Lower leg skin (tissue), 4 donors: ENCODE data around the gene EPG5. TPM values are rescaled to one million over a fixed set of nuclear protein-coding genes. Genes with fewer than 3 reads are reported as not detected.

ENCODE experiments used
- DNase-seq, 2 donors: peaks; one replicate each; pipeline ENCODE4 v3.0.0-alpha.2; 2019; ENCODE audit warnings: low spot score in 2 of 2
- H3K4me3 ChIP-seq: fragments of 200-600 bp; sonication (generic); 2 replicates; pipeline ENCODE4 v1.5.1; 2017; ENCODE audit warnings: mild to moderate bottlenecking, low read depth; ENCODE audit not compliant: poor library complexity, severe bottlenecking
- CTCF ChIP-seq, 3 donors: fragments of 450-650 bp; IDR thresholded peaks; one replicate each; pipeline ENCODE4 v1.5.1; 2016; ENCODE audit warnings: antibody characterized with exemption in 3 of 3, mild to moderate bottlenecking in 3 of 3, moderate library complexity in 2 of 3
- POLR2A ChIP-seq, 2 donors: fragments of 450-650 bp; IDR thresholded peaks; one replicate each; pipeline ENCODE4 v1.6.1; 2016 to 2017; ENCODE audit warnings: antibody characterized with exemption in 2 of 2, mild to moderate bottlenecking in 1 of 2, moderate library complexity in 1 of 2
- WGBS, 2 donors: methylation state at CpG; one replicate each; pipeline ENCODE4 v1.1.5; 2018; 5-methylcytosine and 5-hydroxymethylcytosine counted together
- intact Hi-C: fragments of 100-400 bp; cut with DNase I; formaldehyde crosslinking; loops from one replicate; pipeline ENCODE4 v1.15.0; 2023; ENCODE audit warnings: low total_unique reads
- total RNA-seq, 4 donors: library from RNA; depleted of rRNA; stranded (reverse); fragments of >200 nt; gene quantifications; one replicate each; pipeline ENCODE4 v1.1.0, GENCODE V29; 2016

The EPG5 gene
- total RNA-seq, 4 donors from 2014 or later = 22.5 to 44.0 (median 39.8) TPM

- H3K4me3 ChIP-seq = no peak overlapping the region
- DNase-seq = no peak
- intact Hi-C loops = no loop called here
- TF ChIP-seq POLR2A (IDR thresholded peaks at IDR 0.05) (no peak), CTCF (IDR thresholded peaks at IDR 0.05) (no peak)
- WGBS, 2 donors = 33 to 43% methylated on average over 2 of the region's 2 CpGs
These were observed 160.9 kb downstream of the EPG5 start for GRCh38 chr18:45806226-45806625.

DNA sequence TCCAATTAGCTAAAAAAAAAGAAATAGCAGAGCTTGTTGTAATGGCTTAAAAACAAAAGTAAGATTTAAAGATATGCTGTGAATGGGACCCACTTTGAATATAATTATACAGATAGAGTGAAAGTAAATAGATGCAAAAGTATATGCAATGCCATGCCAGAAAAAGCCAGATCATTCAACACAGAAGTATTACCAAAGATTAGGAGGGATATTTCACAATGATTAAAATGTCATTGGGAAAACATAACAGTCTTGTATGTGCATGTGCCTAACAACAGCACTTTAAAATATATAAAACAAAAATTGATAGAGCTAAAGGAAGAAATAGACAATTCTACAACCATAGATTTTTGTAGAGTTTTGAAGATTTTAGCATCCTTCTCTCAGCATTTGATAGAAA lies 161.6 kb downstream of the EPG5 start:
- no peak for DNase-seq
- intact Hi-C loops = no loop called here
- no peak for TF ChIP-seq POLR2A (IDR thresholded peaks at IDR 0.05)
- TF ChIP-seq CTCF (IDR thresholded peaks at IDR 0.05) = no peak
- no peak overlapping the region for H3K4me3 ChIP-seq

DNA sequence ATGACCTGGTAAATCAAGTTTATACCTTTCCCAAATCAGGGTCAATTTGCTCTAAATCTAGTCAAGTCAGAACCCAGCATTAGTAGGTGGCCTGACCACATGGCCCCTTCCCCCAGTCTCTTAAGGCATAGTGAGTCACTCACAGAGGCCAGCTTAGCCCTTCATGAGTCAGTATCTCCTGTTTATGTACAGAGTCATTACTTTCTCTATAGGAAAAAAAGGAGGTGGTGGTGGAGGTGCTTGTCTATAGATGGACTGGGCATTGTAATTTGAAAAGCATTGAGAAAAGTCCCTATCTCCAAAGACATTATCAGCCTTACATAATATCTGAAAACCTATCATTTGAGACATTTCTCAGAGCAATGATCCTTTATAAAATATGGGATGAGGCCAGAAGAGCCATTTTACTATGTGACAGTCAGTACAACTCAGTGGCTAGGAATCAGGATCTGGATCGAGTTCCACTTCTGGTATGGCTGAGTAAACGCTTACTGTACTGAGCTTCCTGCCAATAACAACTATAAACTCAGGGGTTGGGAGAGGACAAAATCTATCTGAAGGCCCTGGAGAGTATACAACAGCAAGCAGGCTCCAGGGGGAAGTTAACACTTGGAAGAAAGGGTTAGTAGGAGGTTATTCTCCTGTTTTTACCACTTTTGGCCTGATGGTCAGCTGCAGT lies 164.2 kb downstream of the EPG5 start:
- WGBS, 2 donors = 44 to 70% methylated on average over 2 of the region's 2 CpGs
- TF ChIP-seq POLR2A (IDR thresholded peaks at IDR 0.05) = no peak
- TF ChIP-seq CTCF (IDR thresholded peaks at IDR 0.05) = no peak
- intact Hi-C loops = no loop called here
- H3K4me3 ChIP-seq = no peak overlapping the region
- DNase-seq = no peak

DNA sequence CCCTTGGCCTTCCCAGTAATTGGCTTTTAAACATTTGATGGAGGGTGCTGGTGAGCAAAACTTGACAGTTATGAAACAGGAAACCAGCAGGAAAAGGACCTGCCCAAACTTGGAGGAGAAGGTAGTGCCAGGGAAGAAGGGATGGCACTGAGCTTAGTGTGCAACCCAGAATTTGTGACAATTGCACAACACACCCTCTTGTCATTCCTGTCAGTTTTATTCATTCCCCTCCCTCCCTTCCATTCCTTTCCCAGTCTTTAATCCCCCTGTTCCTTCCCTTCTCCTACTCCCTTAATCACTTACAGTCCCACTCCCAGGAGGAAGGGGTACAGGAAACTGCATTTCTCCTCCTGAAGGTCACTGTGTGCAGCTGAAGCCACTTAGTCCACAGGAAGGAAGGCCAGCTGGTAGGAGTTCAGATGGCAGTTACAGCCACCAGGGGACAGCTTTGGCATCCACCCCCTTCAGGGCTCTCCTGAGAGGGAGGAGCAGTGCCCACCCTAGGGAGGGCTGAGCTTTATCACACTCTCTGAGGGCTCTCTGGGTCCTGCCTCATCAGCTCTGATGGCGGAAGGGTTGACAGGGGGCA lies 165.6 kb downstream of the EPG5 start:
- intact Hi-C loops = no loop called here
- TF ChIP-seq POLR2A (IDR thresholded peaks at IDR 0.05) (no peak), CTCF (IDR thresholded peaks at IDR 0.05) (no peak)
- H3K4me3 ChIP-seq = no peak overlapping the region
- DNase-seq = no peak
- WGBS, 2 donors = 71 to 100% methylated on average over 1 of the region's 1 CpG

Other genes with a start within 250 kb of the EPG5 start
- 10 to 100 TPM in 1 of 4 donors, 1 to 10 TPM in 2, under 1 TPM in 1; 0.59 to 15.7 (median 4.6) TPM for gene SLC14A1, start 243.1 kb downstream of the EPG5 start, total RNA-seq
- gene SIGLEC15, start 141.7 kb downstream of the EPG5 start, total RNA-seq = 1 to 10 TPM in 1 of 4 donors, under 1 TPM in 2, not detected in 1; 0.27 to 1.9 (median 0.38) TPM
- gene PSTPIP2, start 104.9 kb upstream of the EPG5 start, total RNA-seq = 10 to 100 TPM in 3 of 4 donors, 1 to 10 TPM in 1; 9.3 to 12.4 (median 11.1) TPM
- gene ATP5F1A, start 131.0 kb upstream of the EPG5 start, total RNA-seq = 100 to 1,000 TPM; 355 to 540 (median 419) TPM
- 10 to 100 TPM; 10.2 to 33.1 (median 21.8) TPM for gene HAUS1, start 137.1 kb upstream of the EPG5 start, total RNA-seq